WTC11 (cell line): ENCODE results near the gene KCNE4.

ENCODE experiments used
- CTCF ChIP-seq: fragments of 200-600 bp; IDR thresholded peaks from 2 replicates; pipeline ENCODE4 v1.8.0; 2022; ENCODE audit warnings: antibody characterized with exemption
- MAX ChIP-seq: sonication (generic); formaldehyde crosslinking; IDR thresholded peaks from 2 replicates; pipeline ENCODE4 v1.8.0; 2022; ENCODE audit warnings: mild to moderate bottlenecking, missing genetic modification reagents
- SP1 ChIP-seq: sonication (generic); formaldehyde crosslinking; conservative IDR thresholded peaks from 2 replicates; pipeline ENCODE4 v1.8.1; 2022; ENCODE audit warnings: missing genetic modification reagents
- ZNF317 ChIP-seq: sonication (generic); formaldehyde crosslinking; IDR thresholded peaks from 2 replicates; pipeline ENCODE4 v1.8.1; 2023; ENCODE audit warnings: low read depth, mild to moderate bottlenecking, moderate library complexity, missing genetic modification reagents, borderline replicate concordance
- ZNF512 ChIP-seq: sonication (generic); formaldehyde crosslinking; IDR thresholded peaks from 2 replicates; pipeline ENCODE4 v1.8.1; 2022; ENCODE audit warnings: missing genetic modification reagents, borderline replicate concordance

- TF ChIP-seq ZNF512 (CRISPR knock-in tag) = no peak
- no peak for TF ChIP-seq MAX (CRISPR knock-in tag)
- no peak for TF ChIP-seq CTCF
- no peak for TF ChIP-seq SP1
- TF ChIP-seq ZNF317 = no peak
These were observed 2.6 kb upstream of the KCNE4 start for GRCh38 chr2:223049356-223049755.
